GM18502 (cell line): Measurements from ENCODE around the gene PRIMPOL.
"Not testable (repeated sequence)": the region's sequence is repeated elsewhere in the genome, so short reads cannot be mapped to it uniquely, and the experiment has no call there.

ENCODE experiments used
- ATAC-seq: cut with Tn5 transposase; IDR thresholded peaks from one replicate; pipeline ENCODE4 v1.9.1; 2021; ENCODE audit warnings: mild to moderate bottlenecking; ENCODE audit not compliant: unreplicated experiment, poor library complexity

PRIMPOL gene

DNA sequence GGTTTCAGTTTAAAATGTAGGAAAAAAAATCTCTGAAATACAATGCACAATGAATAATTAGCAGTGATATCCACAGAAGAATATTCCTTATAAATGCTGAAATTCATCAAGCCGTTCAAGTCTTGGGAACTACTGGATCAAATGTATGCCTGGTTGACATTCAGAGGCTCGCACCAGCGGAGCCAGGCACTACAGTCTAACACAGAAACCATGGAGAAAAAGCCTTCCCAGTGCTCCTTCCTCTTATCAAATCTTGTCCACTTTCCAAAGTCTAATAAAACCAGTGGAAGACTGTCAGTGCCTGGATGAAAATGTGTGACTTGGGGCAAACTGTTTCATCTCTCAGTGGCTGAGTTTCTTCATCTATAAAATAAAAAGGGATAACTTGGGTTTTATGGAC is 48.4 kb downstream of the PRIMPOL start:
- no peak for ATAC-seq

DNA sequence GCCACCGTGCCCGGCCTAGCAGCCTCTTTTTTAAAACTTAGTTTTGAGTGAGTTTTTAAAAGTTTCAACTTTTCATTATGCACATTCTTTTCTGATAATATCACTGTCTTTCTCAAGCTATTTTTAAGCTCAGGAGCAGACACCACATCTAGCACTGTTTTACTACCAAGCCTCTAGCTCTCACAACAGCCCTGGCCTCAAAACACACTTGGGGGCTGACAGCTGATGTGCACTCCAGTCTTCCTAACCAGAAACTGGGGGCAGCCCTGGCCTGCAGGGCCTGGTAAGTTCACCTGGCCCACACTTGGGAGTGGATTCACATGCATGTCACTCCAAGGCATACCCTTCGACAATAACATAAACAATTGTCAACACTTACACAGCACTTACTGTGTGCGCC is 50.4 kb downstream of the PRIMPOL start:
- ATAC-seq, result no peak

DNA sequence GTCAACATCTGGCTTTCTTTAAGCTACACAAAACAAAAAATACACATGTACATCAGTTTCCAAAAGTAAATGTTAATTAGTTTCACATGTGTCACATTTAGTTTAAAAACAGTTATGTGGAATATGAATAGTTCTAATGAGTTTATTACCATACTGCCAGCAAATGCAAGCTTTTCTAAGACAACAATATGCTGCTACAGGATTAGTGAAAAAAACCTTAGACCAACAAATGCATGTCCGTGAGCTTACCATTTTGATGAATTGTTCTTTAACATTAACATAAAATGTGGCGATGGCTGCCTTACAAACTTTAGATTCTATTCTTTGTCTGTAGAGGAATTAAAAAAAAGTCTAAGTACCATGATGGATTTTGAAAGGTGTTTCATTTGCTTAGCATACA is 52.6 kb downstream of the PRIMPOL start:
- no peak for ATAC-seq

DNA sequence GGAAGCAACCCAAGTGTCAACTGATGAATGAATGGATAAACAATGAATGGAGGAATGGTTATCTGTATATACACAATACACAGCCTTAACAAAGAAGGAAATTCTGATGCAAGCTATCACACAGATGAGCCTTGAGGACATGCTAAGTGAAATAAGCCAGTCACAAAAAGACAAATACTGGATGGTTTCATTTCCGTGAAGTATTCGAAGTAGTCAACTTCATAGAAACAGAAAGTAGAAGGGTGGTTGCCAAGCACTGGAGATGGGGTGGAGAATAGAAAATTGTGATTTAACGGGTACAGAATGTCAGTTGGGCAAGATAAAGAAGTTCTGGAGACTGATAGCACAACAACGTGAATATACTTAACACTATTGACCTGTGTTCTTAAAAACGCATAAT is 56.2 kb downstream of the PRIMPOL start:
- no peak for ATAC-seq

DNA sequence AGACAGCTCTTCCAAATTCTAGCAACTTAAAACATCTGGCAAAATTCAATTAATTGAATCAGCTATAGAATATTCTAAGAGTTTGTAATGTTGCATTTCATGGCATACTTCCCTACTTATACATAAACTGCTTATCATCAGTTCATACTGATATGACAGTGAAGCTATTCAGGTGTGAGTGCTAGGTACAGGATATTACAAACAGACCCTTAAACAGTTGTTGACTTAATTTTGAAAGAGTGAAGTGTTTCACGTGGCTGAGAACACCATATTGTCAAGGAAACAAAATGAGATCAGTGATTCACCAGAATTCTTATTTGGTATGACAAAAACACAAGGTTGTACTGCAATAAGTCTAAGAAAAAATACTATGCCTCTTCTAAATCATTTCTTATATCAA is 56.9 kb downstream of the PRIMPOL start:
- no peak for ATAC-seq

DNA sequence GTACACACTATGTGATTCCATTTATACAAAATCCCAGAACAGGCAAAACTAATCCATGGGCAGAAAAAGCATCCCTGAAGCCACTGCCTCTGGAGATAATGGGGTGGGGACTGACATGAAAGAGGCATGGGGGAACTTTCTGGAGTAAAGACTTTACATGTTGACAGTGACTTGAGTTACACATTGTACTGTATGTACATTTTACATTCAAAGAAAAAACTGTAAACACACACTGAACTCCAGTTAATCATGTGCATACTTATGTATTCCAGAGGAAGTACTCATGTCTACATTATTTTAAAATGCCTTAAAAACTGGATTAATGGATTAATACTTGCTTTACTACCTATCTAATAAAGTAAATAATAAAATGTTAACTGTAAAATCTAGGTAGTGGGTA is 62.8 kb downstream of the PRIMPOL start:
- no peak for ATAC-seq

DNA sequence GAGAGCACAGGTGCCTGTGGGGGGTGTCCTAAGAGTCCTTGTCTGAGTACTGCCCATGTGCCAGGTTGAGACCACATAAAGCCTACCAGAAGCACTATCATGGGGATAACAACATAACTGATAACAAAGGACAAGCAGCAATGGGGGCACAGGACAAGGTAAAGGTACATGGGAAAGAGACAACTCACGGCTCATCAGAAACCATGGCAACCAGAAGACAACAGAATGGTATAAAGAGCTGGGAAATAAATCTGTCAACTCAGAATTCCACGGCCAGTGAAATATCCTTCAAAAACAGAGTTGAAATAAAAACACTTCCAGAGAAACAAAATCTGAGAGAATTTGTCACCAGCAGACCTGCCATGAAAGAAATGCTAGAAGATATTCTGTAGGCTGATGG is 64.3 kb downstream of the PRIMPOL start:
- ATAC-seq, result no peak

DNA sequence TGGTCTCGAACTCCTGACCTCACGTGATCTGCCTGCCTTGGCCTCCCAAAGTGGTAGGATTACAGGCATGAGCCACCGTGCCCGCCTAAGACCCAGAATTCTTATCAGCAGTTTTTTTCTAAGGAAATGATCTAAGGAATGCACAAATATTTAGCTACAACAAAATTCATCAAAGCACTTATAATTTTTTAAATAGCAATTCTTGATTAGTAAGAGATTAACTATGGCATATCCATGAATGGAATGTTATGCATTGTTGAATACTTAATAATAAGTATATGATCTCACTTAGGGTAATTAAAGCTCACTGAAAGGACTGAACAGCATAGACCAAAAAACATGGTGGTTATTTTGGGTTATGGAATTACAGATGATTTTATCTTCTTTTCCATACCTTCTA is 66.0 kb downstream of the PRIMPOL start:
- no peak for ATAC-seq

DNA sequence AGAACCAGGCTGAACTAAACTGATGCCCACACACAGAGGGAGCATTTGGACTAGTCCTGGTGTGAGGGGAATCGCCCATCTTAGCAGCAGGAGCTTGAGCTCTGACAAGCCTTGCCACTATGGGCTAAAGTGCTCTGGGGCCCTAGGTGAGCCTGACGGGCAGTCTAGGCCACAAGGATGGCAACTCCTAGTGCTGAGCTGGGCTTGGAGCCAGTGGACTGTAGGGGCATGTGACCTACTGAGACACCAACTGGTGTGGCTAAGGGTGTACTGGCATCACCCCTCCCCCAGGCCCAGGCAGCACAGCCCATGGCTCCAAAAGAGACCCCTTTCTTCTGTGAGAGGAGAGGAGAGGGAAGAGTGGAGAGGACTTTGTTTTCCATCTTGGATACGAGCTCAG is 69.9 kb downstream of the PRIMPOL start:
- ATAC-seq, result no peak

DNA sequence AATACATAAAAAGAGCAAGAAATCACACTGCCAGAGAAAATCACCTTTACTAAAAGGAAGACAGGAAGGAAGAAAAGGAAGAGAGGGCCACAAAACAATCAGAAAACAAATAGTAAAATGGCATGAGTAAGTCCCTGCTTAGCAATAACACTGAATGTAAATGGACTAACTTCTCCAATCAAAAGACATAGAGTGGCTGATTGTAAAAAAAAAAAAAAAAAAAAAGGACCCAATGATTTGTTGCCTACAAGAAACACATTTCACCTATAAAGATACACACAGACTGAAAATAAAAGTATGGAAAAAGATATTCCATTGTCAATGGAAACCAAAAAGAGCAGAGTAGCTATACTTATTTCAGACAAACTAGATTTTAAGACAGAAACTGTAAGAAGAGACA is 71.7 kb downstream of the PRIMPOL start:
- no peak for ATAC-seq

DNA sequence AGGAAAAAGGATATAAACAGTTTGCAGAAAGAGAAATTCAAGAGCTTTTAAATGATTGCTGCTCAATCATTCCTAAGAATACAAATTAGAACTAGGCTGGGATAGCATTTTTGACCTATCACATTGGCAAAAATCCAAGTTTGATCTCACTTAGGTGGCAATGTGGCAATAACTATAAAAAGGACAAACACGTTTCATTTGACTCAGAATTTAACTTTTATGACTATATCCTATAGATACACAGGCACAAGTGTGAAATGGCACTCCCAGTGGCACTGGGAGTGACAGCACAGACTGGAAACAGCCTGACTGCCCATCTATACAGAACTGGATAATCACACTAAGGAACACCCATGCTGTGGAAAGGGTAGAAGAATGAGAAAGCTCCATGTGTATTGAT is 73.3 kb downstream of the PRIMPOL start:
- ATAC-seq, result no peak

DNA sequence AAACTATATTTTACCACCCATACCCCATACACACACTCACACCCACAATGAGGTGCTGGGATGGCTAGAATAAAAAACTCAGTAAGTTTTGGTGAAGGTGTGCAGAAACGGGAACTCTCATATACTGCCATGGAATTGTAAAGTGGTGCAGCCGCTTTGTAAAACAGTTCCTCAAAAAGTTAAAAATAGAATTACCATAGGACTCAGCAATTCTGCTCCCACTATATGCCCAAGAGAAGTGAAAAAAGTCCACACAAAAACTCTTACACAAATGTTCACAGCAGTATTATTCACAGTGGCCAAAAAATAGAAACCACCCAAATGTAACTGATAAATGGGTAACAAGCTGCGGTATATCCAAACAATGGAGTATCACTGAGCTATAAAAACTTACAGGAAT is 77.9 kb downstream of the PRIMPOL start:
- no peak for ATAC-seq

DNA sequence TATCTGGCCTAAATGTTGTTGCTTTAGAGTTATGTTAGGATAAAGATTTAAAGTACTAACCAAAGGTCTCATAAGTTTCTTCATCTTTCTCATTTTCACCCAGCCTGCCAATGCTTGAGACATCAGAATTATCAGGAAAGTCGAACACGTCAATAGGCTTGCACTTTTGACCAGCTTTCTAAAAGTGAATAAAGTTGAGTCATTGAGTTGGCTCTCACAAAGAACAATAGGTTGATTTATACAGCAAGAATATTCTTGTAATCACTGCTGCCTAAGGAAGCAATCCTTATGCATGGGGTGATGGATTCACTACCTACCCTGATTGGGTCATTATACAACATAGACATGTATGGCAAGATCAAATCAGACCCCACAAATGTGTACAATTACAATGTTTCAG is 79.3 kb downstream of the PRIMPOL start:
- ATAC-seq, result no peak

DNA sequence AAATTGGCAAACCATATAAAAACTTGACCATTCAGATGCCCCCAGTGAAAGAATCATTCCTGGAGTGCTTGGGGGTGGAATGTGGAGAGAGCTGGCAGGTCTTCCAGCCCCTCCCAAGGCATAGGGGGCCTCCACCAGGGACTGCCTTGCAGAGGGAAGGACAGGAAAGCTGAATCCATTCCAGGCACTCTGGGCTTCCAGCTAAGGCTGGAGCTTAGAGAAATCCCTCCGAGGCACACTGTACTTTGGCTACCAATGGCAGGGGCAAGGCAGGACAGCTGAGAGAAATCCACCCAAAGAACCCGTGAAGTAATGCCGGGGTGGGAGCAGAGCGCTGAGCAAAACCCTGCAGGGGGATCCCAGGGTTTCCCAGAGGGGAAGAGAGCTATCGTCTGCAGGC is 80.4 kb downstream of the PRIMPOL start:
- no peak for ATAC-seq

DNA sequence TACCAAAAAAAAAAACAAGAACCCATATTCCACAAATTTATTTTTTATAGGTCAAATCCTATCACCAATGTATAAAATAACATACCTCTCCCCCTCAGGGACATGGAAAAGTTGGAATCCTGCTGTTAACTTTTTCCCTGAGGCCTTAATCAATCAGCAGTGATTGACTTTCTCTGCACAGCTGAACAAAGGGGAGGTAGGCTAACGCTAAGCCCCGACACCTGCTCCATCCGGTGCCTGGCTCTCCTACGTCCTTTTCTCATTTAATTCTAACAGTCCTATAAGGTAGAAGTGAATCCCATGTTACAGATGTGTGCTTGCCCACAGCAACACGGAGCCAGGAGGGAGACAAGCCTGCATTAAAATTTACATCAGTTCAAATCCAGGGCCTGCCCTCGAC is 81.5 kb downstream of the PRIMPOL start:
- no peak for ATAC-seq

DNA sequence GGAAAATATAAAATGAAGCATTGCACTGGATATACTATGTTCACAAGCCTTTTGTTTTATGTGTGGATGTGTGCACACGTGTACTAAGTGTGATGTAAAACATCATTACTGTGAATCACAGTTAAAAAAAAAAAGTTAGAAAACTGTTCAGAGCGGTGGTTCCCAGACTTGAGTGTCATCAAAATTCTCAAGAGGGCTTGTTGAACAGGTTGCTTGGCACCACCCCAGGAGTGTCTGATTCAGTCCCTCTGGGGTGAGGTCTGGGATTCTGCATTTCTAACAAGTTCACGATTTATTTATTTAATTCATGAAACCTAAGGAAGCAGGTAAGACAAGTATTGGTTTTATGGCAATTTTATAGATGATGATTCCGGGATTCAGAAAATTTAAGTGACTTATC is 82.6 kb downstream of the PRIMPOL start:
- ATAC-seq, result no peak

DNA sequence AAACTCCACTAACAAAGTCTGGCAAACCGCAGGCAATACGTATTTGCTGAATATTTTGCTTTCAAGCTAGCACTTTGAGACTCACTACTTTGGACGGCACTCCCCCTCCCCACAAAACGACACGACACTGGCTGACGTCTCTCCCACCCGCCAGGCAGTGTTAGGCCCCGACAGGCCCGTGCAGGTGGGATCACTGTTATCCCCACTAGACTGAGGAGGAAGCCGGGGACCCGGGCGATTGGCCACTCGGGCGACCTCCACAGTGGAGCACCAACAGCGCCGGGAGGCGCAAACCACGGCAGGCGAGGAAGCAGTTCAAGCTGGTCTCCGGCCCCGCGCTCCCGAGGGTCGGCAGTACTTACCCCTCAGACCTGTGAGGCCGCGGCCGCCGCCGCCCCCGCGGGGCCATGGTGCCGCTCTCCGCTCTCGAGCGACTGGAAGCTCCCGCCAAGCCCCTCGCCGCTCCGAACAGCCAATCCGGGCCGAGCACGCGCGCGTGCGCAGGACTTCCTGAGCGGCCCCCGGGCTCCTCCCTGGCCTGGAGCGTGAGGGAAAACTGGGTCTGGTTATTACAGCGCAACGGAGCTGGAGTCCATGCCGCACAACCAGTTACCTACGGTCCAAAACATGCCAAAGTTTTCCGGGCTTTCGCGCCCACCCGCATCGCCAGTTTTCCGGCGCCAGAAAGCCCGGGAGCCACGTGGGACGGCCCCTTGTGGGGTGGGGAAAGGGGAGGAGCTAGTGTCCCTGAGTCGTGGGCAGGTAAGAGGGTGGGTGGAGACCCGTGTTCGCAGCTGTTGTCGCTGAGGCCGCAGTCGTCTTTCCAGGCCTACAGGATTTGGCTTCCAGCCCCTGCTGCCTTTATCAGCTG is 84.4 kb downstream of the PRIMPOL start, which contains the start of gene CENPU:
Gene CENPU (minus strand): TSS at position 443 of the 871 bp plus-strand sequence. CDS start 34 bp downstream, at position 409.
- peak; percentile 92 for ATAC-seq

DNA sequence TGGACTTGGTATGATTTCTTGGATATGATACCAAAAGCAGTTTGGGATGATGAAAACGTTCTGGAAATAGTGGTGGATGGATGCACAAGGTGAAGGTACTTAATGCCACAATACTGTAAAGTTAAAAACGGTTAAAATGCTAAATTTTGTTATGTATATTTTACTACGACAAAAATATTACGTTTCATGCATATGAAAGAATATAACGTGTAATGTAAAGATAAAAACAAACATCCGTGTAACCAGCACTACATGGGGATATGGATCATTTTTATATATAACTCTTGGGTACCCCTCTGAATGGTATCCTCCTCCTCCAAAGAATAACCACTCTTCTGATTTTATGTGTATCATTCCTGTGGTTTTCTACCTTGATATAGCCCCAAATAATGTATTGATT is 85.2 kb downstream of the PRIMPOL start:
- ATAC-seq, result no peak

DNA sequence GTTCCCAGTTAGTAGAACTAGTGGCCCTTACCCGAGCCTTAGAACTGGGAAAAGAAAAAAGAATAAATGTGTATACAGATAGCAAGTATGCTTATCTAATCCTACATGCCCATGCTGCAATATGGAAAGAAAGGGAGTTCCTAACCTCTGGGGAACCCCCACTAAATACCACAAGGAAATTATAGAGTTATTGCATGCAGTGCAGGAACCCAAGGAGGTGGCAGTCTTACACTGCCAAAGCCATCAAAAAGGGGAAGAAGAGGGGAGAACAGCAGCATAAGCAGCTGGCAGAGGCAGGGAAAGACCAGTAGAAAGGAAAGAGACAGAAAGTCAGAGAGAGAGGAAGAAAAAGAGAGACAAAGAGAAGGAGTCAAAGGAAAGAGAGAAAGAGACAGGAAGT is 90.0 kb downstream of the PRIMPOL start:
- not testable (repeated sequence) for ATAC-seq

DNA sequence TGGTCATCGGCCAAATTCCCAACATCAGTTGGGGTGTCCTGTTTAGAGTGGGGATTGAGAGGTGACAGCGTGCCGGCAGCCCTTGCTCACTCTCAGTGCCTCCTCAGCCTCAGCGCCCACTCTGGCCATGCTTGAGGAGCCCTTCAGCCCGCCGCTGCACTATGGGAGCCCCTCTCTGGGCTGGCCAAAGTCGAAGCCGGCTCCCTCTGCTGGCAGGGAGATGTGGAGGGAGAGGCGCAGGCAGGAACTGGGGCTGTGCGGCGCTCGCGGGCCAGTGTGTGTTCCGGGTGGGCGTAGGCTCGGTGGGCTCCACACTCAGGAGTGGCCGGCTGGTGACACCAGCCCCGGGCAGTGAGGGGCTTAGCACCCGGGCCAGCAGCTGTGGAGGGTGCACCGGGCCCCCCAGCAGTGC is 91.4 kb downstream of the PRIMPOL start:
- no peak for ATAC-seq

DNA sequence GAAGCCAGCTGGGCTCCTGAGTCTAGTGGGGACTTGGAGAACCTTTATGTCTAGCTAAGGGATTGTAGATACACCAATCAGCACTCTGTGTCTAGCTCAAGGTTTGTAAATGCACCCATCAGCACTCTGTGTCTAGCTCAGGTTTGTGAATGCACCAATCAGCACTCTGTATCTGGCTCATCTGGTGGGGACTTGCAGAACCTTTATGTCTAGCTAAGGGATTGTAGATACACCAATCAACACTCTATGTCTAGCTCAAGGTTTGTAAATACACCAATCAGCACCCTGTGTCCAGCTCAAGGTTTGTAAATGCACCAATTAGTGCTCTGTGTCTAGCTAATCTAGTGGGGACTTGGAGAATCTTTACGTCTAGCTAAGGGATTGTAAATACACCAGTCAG is 92.1 kb downstream of the PRIMPOL start:
- not testable (repeated sequence) for ATAC-seq

DNA sequence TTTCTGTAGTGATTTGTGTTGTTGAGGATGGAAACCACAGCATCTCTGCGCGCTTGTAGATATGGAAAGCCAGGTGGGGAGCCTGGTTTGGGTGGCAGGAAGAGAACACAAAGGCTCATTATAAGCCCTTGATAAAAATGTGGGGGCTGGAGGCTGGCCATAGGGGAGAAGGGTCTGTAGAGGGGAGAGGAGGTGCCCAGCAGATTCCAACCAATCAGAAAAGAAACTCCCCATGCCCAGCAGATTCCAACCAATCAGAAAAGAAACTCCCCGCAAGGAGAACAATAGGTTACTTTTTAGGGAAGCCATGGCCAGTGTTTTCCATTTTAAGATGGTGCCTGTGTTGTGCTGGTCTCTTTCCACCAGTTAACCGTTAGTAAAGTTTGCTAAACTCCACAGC is 94.1 kb downstream of the PRIMPOL start:
- ATAC-seq, result no peak
